ENCODE measurements around the gene KDM6A. TPM values are rescaled to one million over a fixed set of nuclear protein-coding genes. Genes with fewer than 3 reads are reported as not detected.

The KDM6A gene
- total RNA-seq, 1 experiment from 2014 or later, result 21.0 TPM

DNA sequence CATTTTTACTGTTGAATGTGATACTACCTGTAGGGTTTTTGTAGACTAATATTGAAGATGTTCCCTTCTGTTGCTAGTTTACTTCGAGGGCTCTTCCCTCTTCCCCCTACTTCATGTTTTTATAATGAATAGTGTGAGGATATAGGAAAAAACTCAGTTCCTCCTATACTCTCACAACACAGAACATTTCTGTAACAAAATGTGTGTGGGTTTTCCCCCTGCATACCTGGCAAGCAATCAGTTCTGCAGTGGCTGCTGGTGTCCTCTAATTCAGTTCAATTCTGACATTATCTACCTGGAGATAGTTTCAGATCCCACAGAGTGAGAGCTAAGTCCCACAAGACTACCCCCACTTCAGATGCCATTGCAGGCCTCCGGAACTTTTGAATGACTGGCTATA lies 107.9 kb downstream of the KDM6A start:
- ChIA-PET RAD21 (ENCODE audit: low non-redundant PET in 1 of 2, low total read pairs in 2 of 2, uncharacterized antibody in 2 of 2, unreplicated experiment in 2 of 2) (no interaction called here), POLR2A (no interaction called here), CTCF (no interaction called here)
- no TSS peak for BruUV-seq (replicated peaks)
- DNase-seq (ENCODE audit: low read depth, low spot score), result no peak
- no peaks in the 10 kb centered on the region for H3K4me1 ChIP-seq (ENCODE audit: control insufficient read depth in 1 of 2, insufficient read depth in 2 of 2, low read length in 2 of 2)
- no peak overlapping the region for H3K4me3 ChIP-seq (replicated peaks in 1 of 2; ENCODE audit: low read depth in 1 of 2, low read length in 2 of 2)
- no peak overlapping the region for H2AFZ ChIP-seq (ENCODE audit: low read depth, low read length, poor library complexity, severe bottlenecking)
- H3K9ac ChIP-seq (ENCODE audit: low read length), result no peak overlapping the region
- H3K27ac ChIP-seq (ENCODE audit: low read depth, low read length), result no peak overlapping the region
- no peaks in the 10 kb centered on the region for H3K9me3 ChIP-seq (ENCODE audit: control insufficient read depth in 1 of 2, insufficient read depth in 1 of 2, low read depth in 1 of 2, low read length in 2 of 2)
- no peaks in the 10 kb centered on the region for H3K9me2 ChIP-seq (ENCODE audit: insufficient read depth)
- no peaks in the 10 kb centered on the region for H4K20me1 ChIP-seq (ENCODE audit: insufficient read depth)
- TF ChIP-seq, protein P1, sequence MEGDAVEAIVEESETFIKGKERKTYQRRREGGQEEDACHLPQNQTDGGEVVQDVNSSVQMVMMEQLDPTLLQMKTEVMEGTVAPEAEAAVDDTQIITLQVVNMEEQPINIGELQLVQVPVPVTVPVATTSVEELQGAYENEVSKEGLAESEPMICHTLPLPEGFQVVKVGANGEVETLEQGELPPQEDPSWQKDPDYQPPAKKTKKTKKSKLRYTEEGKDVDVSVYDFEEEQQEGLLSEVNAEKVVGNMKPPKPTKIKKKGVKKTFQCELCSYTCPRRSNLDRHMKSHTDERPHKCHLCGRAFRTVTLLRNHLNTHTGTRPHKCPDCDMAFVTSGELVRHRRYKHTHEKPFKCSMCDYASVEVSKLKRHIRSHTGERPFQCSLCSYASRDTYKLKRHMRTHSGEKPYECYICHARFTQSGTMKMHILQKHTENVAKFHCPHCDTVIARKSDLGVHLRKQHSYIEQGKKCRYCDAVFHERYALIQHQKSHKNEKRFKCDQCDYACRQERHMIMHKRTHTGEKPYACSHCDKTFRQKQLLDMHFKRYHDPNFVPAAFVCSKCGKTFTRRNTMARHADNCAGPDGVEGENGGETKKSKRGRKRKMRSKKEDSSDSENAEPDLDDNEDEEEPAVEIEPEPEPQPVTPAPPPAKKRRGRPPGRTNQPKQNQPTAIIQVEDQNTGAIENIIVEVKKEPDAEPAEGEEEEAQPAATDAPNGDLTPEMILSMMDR (IDR thresholded peaks at IDR 0.05 in 2 of 3, conservative IDR thresholded peaks at IDR 0.05 in 1 of 3; ENCODE audit: borderline replicate concordance in 1 of 3, insufficient read depth in 1 of 3, low read depth in 2 of 3, low read length in 2 of 3), result no peak
- TF ChIP-seq, protein P2, sequence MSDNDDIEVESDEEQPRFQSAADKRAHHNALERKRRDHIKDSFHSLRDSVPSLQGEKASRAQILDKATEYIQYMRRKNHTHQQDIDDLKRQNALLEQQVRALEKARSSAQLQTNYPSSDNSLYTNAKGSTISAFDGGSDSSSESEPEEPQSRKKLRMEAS (IDR thresholded peaks at IDR 0.05), result no peak
- TF ChIP-seq EZH2phosphoT487 (IDR thresholded peaks at IDR 0.05; ENCODE audit: borderline replicate concordance), result no peak
- no peak for TF ChIP-seq JUND (IDR thresholded peaks at IDR 0.05)
- TF ChIP-seq TCF7L2 (IDR thresholded peaks at IDR 0.05; ENCODE audit: borderline replicate concordance, extremely low read depth, insufficient read depth, insufficient read length), result no peak
- TF ChIP-seq SP1 (IDR thresholded peaks at IDR 0.05; ENCODE audit: low read depth), result no peak
- TF ChIP-seq SIN3A (IDR thresholded peaks at IDR 0.05; ENCODE audit: low read depth), result no peak
- TF ChIP-seq CEBPB (IDR thresholded peaks at IDR 0.05; ENCODE audit: low read depth), result no peak
- no peak for TF ChIP-seq YY1 (IDR thresholded peaks at IDR 0.05; ENCODE audit: extremely low read depth, insufficient replicate concordance, low read depth, low read length)
- TF ChIP-seq ZNF274 (IDR thresholded peaks at IDR 0.05; ENCODE audit: low read depth, low read length), result no peak
- TF ChIP-seq CBX3 (IDR thresholded peaks at IDR 0.05; ENCODE audit: low read depth), result no peak
- TF ChIP-seq, protein P3, sequence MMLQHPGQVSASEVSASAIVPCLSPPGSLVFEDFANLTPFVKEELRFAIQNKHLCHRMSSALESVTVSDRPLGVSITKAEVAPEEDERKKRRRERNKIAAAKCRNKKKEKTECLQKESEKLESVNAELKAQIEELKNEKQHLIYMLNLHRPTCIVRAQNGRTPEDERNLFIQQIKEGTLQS (IDR thresholded peaks at IDR 0.05), result no peak
- no peak for TF ChIP-seq ELF1 (IDR thresholded peaks at IDR 0.05; ENCODE audit: borderline replicate concordance, low read depth)
- no peak for TF ChIP-seq POLR2AphosphoS5 (IDR thresholded peaks at IDR 0.05; ENCODE audit: low read depth, low read length)
- TF ChIP-seq ZFX (IDR thresholded peaks at IDR 0.05), result no peak
- no peak for TF ChIP-seq POLR2A (IDR thresholded peaks at IDR 0.05; ENCODE audit: borderline replicate concordance, extremely low read depth, insufficient read depth, insufficient read length)
- TF ChIP-seq, protein P4, sequence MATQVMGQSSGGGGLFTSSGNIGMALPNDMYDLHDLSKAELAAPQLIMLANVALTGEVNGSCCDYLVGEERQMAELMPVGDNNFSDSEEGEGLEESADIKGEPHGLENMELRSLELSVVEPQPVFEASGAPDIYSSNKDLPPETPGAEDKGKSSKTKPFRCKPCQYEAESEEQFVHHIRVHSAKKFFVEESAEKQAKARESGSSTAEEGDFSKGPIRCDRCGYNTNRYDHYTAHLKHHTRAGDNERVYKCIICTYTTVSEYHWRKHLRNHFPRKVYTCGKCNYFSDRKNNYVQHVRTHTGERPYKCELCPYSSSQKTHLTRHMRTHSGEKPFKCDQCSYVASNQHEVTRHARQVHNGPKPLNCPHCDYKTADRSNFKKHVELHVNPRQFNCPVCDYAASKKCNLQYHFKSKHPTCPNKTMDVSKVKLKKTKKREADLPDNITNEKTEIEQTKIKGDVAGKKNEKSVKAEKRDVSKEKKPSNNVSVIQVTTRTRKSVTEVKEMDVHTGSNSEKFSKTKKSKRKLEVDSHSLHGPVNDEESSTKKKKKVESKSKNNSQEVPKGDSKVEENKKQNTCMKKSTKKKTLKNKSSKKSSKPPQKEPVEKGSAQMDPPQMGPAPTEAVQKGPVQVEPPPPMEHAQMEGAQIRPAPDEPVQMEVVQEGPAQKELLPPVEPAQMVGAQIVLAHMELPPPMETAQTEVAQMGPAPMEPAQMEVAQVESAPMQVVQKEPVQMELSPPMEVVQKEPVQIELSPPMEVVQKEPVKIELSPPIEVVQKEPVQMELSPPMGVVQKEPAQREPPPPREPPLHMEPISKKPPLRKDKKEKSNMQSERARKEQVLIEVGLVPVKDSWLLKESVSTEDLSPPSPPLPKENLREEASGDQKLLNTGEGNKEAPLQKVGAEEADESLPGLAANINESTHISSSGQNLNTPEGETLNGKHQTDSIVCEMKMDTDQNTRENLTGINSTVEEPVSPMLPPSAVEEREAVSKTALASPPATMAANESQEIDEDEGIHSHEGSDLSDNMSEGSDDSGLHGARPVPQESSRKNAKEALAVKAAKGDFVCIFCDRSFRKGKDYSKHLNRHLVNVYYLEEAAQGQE (IDR thresholded peaks at IDR 0.05; ENCODE audit: low read depth), result no peak
- TF ChIP-seq FOSL1 (IDR thresholded peaks at IDR 0.05; ENCODE audit: low read depth), result no peak
- no peak for TF ChIP-seq EGR1 (IDR thresholded peaks at IDR 0.05; ENCODE audit: low read depth)
- TF ChIP-seq EZH2 (IDR thresholded peaks at IDR 0.05), result no peak
- H3K79me2 ChIP-seq (ENCODE audit: insufficient read depth, low read length), result peaks cover 51% of the 10 kb centered on the region
- no peaks in the 10 kb centered on the region for H3K36me3 ChIP-seq (ENCODE audit: control insufficient read depth in 1 of 2, insufficient read depth in 2 of 2, low read length in 2 of 2)
- ATAC-seq, result no peak
- no peak overlapping the region for H3K4me2 ChIP-seq (ENCODE audit: low read length)
- intact Hi-C loops (cut with micrococcal nuclease), result no loop called here
- no peaks in the 10 kb centered on the region for H3K27me3 ChIP-seq (ENCODE audit: insufficient read depth, low read length)

Measured in HCT116 (cell line).